Mesothelial cell of epicardium (in vitro differentiated cells): Measurements from ENCODE around the gene GALNS. TPM values are rescaled to one million over a fixed set of nuclear protein-coding genes. Genes with fewer than 3 reads are reported as not detected.

Experiments
- DNase-seq, 2 experiments: peaks; one replicate each; pipeline ENCODE4 v3.0.0; 2021; ENCODE audit warnings: low spot score in 2 of 2; ENCODE audit not compliant: unreplicated experiment in 2 of 2
- H3K27ac Mint-ChIP-seq: 2 replicates; pipeline ENCODE4 v1.8.0; 2021; ENCODE audit warnings: mixed read lengths
- H3K27me3 Mint-ChIP-seq: 2 replicates; pipeline ENCODE4 v1.8.0; 2021; ENCODE audit warnings: low read depth, mixed read lengths
- H3K36me3 Mint-ChIP-seq: 2 replicates; pipeline ENCODE4 v1.8.0; 2021; ENCODE audit warnings: mixed read lengths
- H3K4me1 Mint-ChIP-seq: 2 replicates; pipeline ENCODE4 v1.8.0; 2021; ENCODE audit warnings: mixed read lengths
- H3K4me3 Mint-ChIP-seq: 2 replicates; pipeline ENCODE4 v1.8.0; 2021; ENCODE audit warnings: mild to moderate bottlenecking, moderate library complexity, mixed read lengths
- H3K9me3 Mint-ChIP-seq: 2 replicates; pipeline ENCODE4 v1.8.0; 2021; ENCODE audit warnings: mixed read lengths
- total RNA-seq: library from RNA; stranded (reverse); gene quantifications from 3 replicates; pipeline ENCODE4 v1.2.1, GENCODE V29; 2021
- TF ChIP-seq, protein P1 (sequence below): fragments of 200-600 bp; sonication (generic); IDR thresholded peaks from one replicate; pipeline ENCODE4 v1.5.0; 2021; ENCODE audit warnings: antibody characterized with exemption; ENCODE audit not compliant: unreplicated experiment

The GALNS gene
- total RNA-seq, 1 donor from 2014 or later = 42.4 TPM

DNA sequence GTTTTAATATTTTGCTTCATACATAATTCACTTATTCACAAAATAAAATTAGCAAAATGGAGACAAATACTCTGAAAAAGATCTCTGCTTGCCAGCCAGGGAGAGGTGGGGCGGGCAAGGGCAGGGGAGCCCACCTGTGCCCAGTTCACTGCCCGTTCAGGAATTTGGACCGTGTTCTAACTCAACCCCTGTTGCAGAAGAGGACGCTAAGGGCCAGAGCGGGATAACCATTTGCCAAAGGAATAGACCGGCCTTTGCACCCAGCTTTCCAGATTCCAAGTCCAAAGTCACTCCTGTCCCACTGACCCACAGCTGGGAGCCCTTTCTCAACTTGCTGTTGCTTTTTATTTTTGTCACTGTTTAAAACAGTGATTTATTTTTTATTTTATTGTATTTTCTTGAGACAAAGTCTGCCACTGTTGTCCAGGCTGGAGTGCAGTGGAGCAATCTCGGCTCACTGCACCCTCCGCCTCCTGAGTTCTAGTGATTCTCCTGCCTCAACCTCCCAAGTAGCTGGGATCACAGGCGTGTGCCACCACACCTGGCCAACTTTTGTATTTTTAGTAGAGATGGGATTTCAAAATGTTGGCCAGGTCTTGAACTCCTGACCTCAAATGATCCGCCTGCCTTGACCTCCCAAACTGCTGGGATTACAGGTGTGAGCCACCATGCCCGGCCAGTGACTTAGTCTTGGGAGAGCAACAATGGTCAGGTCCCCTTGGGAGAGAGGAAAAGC lies 69.0 kb downstream of the GALNS start:
- no peaks in the 10 kb centered on the region for H3K36me3 Mint-ChIP-seq
- peaks cover 11% of the 10 kb centered on the region for H3K27me3 Mint-ChIP-seq
- no peak for DNase-seq
- no peaks in the 10 kb centered on the region for H3K9me3 Mint-ChIP-seq
- TF ChIP-seq, protein P1, sequence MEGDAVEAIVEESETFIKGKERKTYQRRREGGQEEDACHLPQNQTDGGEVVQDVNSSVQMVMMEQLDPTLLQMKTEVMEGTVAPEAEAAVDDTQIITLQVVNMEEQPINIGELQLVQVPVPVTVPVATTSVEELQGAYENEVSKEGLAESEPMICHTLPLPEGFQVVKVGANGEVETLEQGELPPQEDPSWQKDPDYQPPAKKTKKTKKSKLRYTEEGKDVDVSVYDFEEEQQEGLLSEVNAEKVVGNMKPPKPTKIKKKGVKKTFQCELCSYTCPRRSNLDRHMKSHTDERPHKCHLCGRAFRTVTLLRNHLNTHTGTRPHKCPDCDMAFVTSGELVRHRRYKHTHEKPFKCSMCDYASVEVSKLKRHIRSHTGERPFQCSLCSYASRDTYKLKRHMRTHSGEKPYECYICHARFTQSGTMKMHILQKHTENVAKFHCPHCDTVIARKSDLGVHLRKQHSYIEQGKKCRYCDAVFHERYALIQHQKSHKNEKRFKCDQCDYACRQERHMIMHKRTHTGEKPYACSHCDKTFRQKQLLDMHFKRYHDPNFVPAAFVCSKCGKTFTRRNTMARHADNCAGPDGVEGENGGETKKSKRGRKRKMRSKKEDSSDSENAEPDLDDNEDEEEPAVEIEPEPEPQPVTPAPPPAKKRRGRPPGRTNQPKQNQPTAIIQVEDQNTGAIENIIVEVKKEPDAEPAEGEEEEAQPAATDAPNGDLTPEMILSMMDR = no peak
- H3K4me1 Mint-ChIP-seq = peaks cover 10% of the 10 kb centered on the region
- no peak overlapping the region for H3K4me3 Mint-ChIP-seq
- no peak overlapping the region for H3K27ac Mint-ChIP-seq

DNA sequence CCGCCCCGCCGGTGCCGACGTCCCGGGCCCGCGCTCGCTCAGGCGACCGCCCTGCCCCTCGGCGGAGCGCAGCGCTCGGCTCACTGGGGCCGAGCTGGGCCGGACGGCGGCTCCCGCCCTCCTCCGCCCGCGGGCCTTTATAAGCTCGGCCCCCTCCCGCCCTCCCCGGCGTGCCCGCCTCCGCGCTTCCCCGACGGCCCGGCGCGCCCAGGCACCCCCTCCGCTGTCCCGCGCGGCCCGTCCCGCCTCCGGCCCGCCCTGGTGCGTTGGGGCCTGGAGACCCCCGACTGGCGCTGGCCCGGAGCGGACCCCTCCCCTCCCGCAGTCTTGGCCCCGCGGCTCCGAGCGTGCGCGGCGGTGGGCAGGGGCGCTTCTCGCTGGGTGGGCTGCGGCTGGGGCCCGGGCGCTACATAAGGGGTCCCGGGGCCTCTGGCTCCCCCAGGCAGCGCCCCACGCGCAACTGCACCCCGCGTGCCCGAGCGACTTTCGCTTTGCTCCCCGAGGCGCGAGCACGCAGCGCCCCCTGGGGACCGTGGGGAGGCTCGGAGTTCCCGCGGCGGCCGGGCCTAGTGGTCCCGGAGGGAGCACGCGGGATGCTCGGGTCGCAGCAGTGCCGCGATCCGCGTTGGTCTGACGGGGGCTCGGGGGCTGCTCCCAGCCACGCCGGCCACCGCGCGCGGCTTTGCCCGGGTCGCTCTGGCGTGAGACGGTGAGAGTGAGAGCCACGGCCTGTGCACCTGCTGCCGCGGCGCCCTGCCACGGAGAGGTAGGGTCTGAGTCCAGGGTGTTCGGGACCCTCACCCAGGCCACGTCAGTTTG lies 71.4 kb downstream of the GALNS start, which contains the start of gene PIEZO1:
PIEZO1 (minus strand) TSS at position 115 of the 819 bp plus-strand sequence. CDS start 256 bp downstream, outside the sequence.
- TF ChIP-seq, protein P1 = peak; percentile 87
- H3K9me3 Mint-ChIP-seq = no peaks in the 10 kb centered on the region
- DNase-seq = peak; percentile 66 to 86
- H3K4me3 Mint-ChIP-seq = peak within 1 kb of the TSS; percentile 74
- peaks cover 5% of the 10 kb centered on the region for H3K27me3 Mint-ChIP-seq
- H3K4me1 Mint-ChIP-seq = peaks cover 22% of the 10 kb centered on the region
- H3K36me3 Mint-ChIP-seq = no peaks in the 10 kb centered on the region
- peak within 1 kb of the TSS; percentile 97 for H3K27ac Mint-ChIP-seq

GRCh38 chr16:88784856-88785105 lies 72.0 kb downstream of the GALNS start:
- Mint-ChIP-seq H3K9me3 (no peaks in the 10 kb centered on the region), H3K36me3 (no peaks in the 10 kb centered on the region), H3K4me1 (peaks cover 28% of the 10 kb centered on the region), H3K27me3 (peaks cover 3% of the 10 kb centered on the region), H3K27ac (no peak overlapping the region), H3K4me3 (no peak overlapping the region)
- DNase-seq = no peak
- TF ChIP-seq, protein P1 = no peak

GRCh38 chr16:88784074-88784855 lies 72.5 kb downstream of the GALNS start:
- peaks cover 3% of the 10 kb centered on the region for H3K27me3 Mint-ChIP-seq
- TF ChIP-seq, protein P1 = peak; percentile 66
- DNase-seq = peak; percentile 70 to 85
- H3K27ac Mint-ChIP-seq = peak overlapping the region; percentile 97
- no peaks in the 10 kb centered on the region for H3K36me3 Mint-ChIP-seq
- H3K9me3 Mint-ChIP-seq = no peaks in the 10 kb centered on the region
- peaks cover 33% of the 10 kb centered on the region for H3K4me1 Mint-ChIP-seq
- peak overlapping the region; percentile 74 for H3K4me3 Mint-ChIP-seq

- H3K27ac Mint-ChIP-seq = peak overlapping the region; percentile 89
- H3K27me3 Mint-ChIP-seq = peaks cover 3% of the 10 kb centered on the region
- TF ChIP-seq, protein P1 = no peak
- H3K4me1 Mint-ChIP-seq = peaks cover 34% of the 10 kb centered on the region
- peak overlapping the region; percentile 47 for H3K4me3 Mint-ChIP-seq
- DNase-seq = no peak
- H3K36me3 Mint-ChIP-seq = no peaks in the 10 kb centered on the region
- H3K9me3 Mint-ChIP-seq = no peaks in the 10 kb centered on the region
Measured at GRCh38 chr16:88783391-88784073, 73.2 kb downstream of the GALNS start.
